Melanocyte of skin (primary cell): Measurements from ENCODE around the gene IRF8. TPM values are rescaled to one million over a fixed set of nuclear protein-coding genes. Genes with fewer than 3 reads are reported as not detected.

ENCODE experiments used
- small RNA-seq, 2 donors: library from RNA; depleted of rRNA; stranded (forward); fragments of <200 nt; gene quantifications; one replicate each; pipeline ENCODE3, GENCODE V24; 2012
- total RNA-seq, 2 donors: library from RNA; depleted of rRNA; stranded (reverse); fragments of >200 nt; gene quantifications; 2 replicates each; pipeline ENCODE4 v1.2.3, GENCODE V29; 2012

IRF8 gene, protein sequence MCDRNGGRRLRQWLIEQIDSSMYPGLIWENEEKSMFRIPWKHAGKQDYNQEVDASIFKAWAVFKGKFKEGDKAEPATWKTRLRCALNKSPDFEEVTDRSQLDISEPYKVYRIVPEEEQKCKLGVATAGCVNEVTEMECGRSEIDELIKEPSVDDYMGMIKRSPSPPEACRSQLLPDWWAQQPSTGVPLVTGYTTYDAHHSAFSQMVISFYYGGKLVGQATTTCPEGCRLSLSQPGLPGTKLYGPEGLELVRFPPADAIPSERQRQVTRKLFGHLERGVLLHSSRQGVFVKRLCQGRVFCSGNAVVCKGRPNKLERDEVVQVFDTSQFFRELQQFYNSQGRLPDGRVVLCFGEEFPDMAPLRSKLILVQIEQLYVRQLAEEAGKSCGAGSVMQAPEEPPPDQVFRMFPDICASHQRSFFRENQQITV
- not detected for total RNA-seq

DNA sequence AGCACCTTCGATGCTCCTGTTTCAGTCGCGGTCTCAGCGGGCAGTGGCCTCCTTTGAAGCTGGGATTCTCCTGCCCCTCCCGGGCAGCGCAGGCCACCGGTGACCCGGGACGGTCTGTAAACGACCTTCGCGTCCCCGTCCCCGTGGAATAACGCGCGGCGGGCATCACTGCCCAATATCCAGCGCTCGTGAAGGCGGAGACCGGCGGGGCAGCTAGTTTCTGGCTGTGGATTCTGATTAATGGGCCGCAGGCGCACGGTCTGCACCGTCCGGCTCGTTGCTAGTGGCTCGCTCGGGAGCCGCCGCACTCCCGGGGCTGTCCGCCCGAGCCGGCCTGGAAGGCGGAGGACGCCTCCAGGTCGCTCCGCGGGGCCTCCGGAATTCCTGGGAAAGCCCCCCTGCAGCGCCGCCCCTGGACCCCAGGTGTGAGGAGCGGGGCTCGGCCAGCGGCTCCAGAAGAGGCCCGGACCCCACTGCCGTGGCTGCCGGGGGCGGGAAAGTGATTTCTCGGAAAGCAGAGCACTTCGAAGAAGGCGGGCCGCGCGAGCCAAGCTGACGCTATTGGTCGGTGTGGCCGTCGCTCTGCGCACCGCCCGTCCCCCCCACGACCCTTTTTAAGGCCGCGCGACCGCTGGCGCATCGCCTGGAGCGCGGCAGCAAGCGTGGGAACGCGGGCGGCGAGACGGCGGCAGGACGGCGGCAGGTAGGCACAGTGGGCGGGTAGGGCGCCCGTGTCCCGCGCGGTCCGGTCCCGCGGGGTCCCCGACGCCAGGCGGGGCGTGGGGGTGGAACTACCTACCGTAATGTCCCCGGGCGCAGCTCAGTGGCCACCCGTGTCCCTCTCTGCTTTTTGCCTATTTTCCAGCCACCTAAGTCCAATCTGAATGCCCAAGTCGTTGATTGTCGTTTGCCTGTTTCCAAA lies at the start of gene IRF8:
IRF8 (plus strand) TSS at position 642 of the 922 bp plus-strand sequence. CDS start 3,854 bp downstream, outside the sequence.

Small RNAs within 50 kb of the gene (small RNA-seq; reads per million reads assigned to genes)
- 0 reads per million in 2 donors for gene MIR6774

Other genes with a start within 250 kb of the IRF8 start
- 10 to 100 TPM in 1 of 2 donors, 1 to 10 TPM in 1; 5.5 to 25.6 TPM for gene GINS2, start 210.2 kb upstream of the IRF8 start, total RNA-seq
- gene C16orf74, start 148.1 kb upstream of the IRF8 start, total RNA-seq: 1 to 10 TPM; 1.0 to 7.3 TPM
- gene EMC8, start 99.6 kb upstream of the IRF8 start, total RNA-seq: 10 to 100 TPM; 32.7 to 44.3 TPM
- gene COX4I1, start 99.5 kb upstream of the IRF8 start, total RNA-seq: 100 to 1,000 TPM; 243 to 269 TPM